ENCODE measurements around the gene PERM1.

Gene PERM1

GRCh38 chr1:975896-976683 lies 5.8 kb downstream of the PERM1 start:
- DNase-seq = peak; percentile 68

- no peak for DNase-seq
Measured at GRCh38 chr1:975365-975764, 6.5 kb downstream of the PERM1 start.

GRCh38 chr1:974687-975328 lies 7.1 kb downstream of the PERM1 start:
- no peak for DNase-seq

GRCh38 chr1:974293-974640 lies 7.6 kb downstream of the PERM1 start:
- DNase-seq = no peak

GRCh38 chr1:973459-974292 lies 8.2 kb downstream of the PERM1 start:
- no peak for DNase-seq

- no peak for DNase-seq
Measured at GRCh38 chr1:972726-973458, 9.0 kb downstream of the PERM1 start.

- no peak for DNase-seq
Measured at GRCh38 chr1:971751-972506, 10.0 kb downstream of the PERM1 start.

- no peak for DNase-seq
Measured at GRCh38 chr1:970973-971730, 10.7 kb downstream of the PERM1 start.

GRCh38 chr1:970242-970972 lies 11.5 kb downstream of the PERM1 start:
- no peak for DNase-seq

- no peak for DNase-seq
Measured at GRCh38 chr1:969260-969855, 12.5 kb downstream of the PERM1 start.

GRCh38 chr1:967466-968343 lies 14.2 kb downstream of the PERM1 start:
- no peak for DNase-seq

- peak; percentile 61 for DNase-seq
Measured at GRCh38 chr1:966704-967300, 15.1 kb downstream of the PERM1 start.

GRCh38 chr1:966135-966703 lies 15.7 kb downstream of the PERM1 start, which contains the start of gene PLEKHN1:
Gene PLEKHN1, plus strand, starts transcription at chr1:966482. Its CDS starts 50 bp downstream, at chr1:966532.
- DNase-seq = no peak

- no peak for DNase-seq
Measured at GRCh38 chr1:965526-966134, 16.3 kb downstream of the PERM1 start.

GRCh38 chr1:964691-965525 lies 17.0 kb downstream of the PERM1 start:
- DNase-seq = no peak

GRCh38 chr1:963746-964525 lies 18.0 kb downstream of the PERM1 start:
- DNase-seq = no peak
